ENCODE measurements around the gene ITM2C. TPM values are rescaled to one million over a fixed set of nuclear protein-coding genes. Genes with fewer than 3 reads are reported as not detected.
A peak's percentile ranks its signal among the peaks of the same experiment; 100 is the strongest.

ITM2C gene
- total and polyA plus RNA-seq, 8 donors, result 26.9 to 1,030 (median 47.2) TPM

- TF ChIP-seq POLR2A (IDR thresholded peaks at IDR 0.05) (no peak), POLR2AphosphoS5 (IDR thresholded peaks at IDR 0.05) (no peak), EP300 (IDR thresholded peaks at IDR 0.05) (no peak), CTCF (IDR thresholded peaks at IDR 0.05) (no peak)
- peak; percentile 24 to 79 for DNase-seq
- WGBS, 5 donors, result 34 to 50% (median 46%) methylated on average over 17 to 18 of the region's 18 CpGs
- peaks cover 0 to 25% (median 13%) of the 10 kb centered on the region in 4 donors for H3K36me3 ChIP-seq
- H3K9me3 ChIP-seq, result no peaks in the 10 kb centered on the region
- intact Hi-C loops (cut with DNase I; ENCODE audit: low total_unique reads), result no loop called here
- no peaks in the 10 kb centered on the region for H3K27me3 ChIP-seq
- H3K4me1 ChIP-seq, result peaks cover 52 to 73% (median 64%) of the 10 kb centered on the region in 4 donors
- peak overlapping the region in 4 of 5 donors; percentile 25 to 73 (median 51) for H3K27ac ChIP-seq
- H3K4me3 ChIP-seq, result no peak overlapping the region
Observed at GRCh38 chr2:230870544-230871360, 6.0 kb downstream of the ITM2C start.

GRCh38 chr2:230871361-230872150 lies 6.8 kb downstream of the ITM2C start:
- DNase-seq, result peak in 1 of 2 donors; percentile 18
- H3K4me1 ChIP-seq, result peaks cover 44 to 65% (median 56%) of the 10 kb centered on the region in 4 donors
- intact Hi-C loops (cut with DNase I; ENCODE audit: low total_unique reads), result no loop called here
- H3K4me3 ChIP-seq, result no peak overlapping the region
- no peaks in the 10 kb centered on the region for H3K9me3 ChIP-seq
- no peaks in the 10 kb centered on the region for H3K27me3 ChIP-seq
- H3K36me3 ChIP-seq, result peaks cover under 1 to 33% (median 21%) of the 10 kb centered on the region in 4 donors
- TF ChIP-seq POLR2AphosphoS5 (IDR thresholded peaks at IDR 0.05) (no peak), CTCF (IDR thresholded peaks at IDR 0.05) (no peak), EP300 (IDR thresholded peaks at IDR 0.05) (no peak), POLR2A (IDR thresholded peaks at IDR 0.05) (no peak)
- 73 to 90% (median 82%) methylated on average over 13 to 17 of the region's 17 CpGs for WGBS, 5 donors
- peak overlapping the region in 4 of 5 donors; percentile 4 to 73 (median 51) for H3K27ac ChIP-seq

- peak overlapping the region in 3 of 5 donors; percentile 38 to 73 (median 64) for H3K27ac ChIP-seq
- H3K4me1 ChIP-seq, result peaks cover 36 to 57% (median 48%) of the 10 kb centered on the region in 4 donors
- DNase-seq, result peak; percentile 17 to 26
- intact Hi-C loops (cut with DNase I; ENCODE audit: low total_unique reads), result no loop called here
- TF ChIP-seq CTCF (IDR thresholded peaks at IDR 0.05), result no peak
- no peak for TF ChIP-seq POLR2A (IDR thresholded peaks at IDR 0.05)
- no peak for TF ChIP-seq EP300 (IDR thresholded peaks at IDR 0.05)
- no peak for TF ChIP-seq POLR2AphosphoS5 (IDR thresholded peaks at IDR 0.05)
- 82 to 89% (median 85%) methylated on average over 14 of the region's 14 CpGs for WGBS, 5 donors
- H3K27me3 ChIP-seq, result no peaks in the 10 kb centered on the region
- H3K4me3 ChIP-seq, result no peak overlapping the region
- H3K36me3 ChIP-seq, result peaks cover 8 to 41% (median 29%) of the 10 kb centered on the region in 4 donors
- no peaks in the 10 kb centered on the region for H3K9me3 ChIP-seq
Observed at GRCh38 chr2:230872151-230872967, 7.6 kb downstream of the ITM2C start.

All from stomach (tissue), 9 donors.